Right ventricle myocardium inferior (tissue), 1 donor: Measurements from ENCODE around the gene IL17RD. TPM values are rescaled to one million over a fixed set of nuclear protein-coding genes. Genes with fewer than 3 reads are reported as not detected.

Experiments
- ATAC-seq: fragments of 200-7000 bp; cut with Tn5 transposase; one replicate; pipeline ENCODE4 v1.9.1; 2020; ENCODE audit warnings: mild to moderate bottlenecking, moderate library complexity
- DNase-seq: peaks from one replicate; pipeline ENCODE4 v3.0.0; 2021; ENCODE audit errors: missing footprints
- intact Hi-C: fragments of 100-400 bp; cut with DNase I; formaldehyde crosslinking; loops from one replicate; pipeline ENCODE4 v1.11.0; 2022
- total RNA-seq: library from RNA; stranded (reverse); fragmentation: NEBNext Ultra II Directional; extraction: Animal tissue kit (Norgen Biotek cat#: 25700); gene quantifications from one replicate; pipeline ENCODE4 v1.2.1, GENCODE V29; 2021
- donor health status: DM: no; HTN: yes; CAD: no; lungs with severe emphysema.

The IL17RD gene
- total RNA-seq, 1 donor from 2014 or later, result 6.7 TPM

- no peak for DNase-seq
- intact Hi-C loops, result loop anchor here (5.0 kb wide), 1 partner anchor 34 kb away; no protein-coding TSS in a partner anchor
- no peak for ATAC-seq
Measured at GRCh38 chr3:57160765-57161538, 4.2 kb downstream of the IL17RD start.

GRCh38 chr3:57160076-57160764 lies 4.9 kb downstream of the IL17RD start:
- intact Hi-C loops, result loop anchor here (5.0 kb wide), 1 partner anchor 33 kb away; no protein-coding TSS in a partner anchor
- ATAC-seq, result peak; percentile 59
- DNase-seq, result no peak

GRCh38 chr3:57158813-57159738 lies 6.1 kb downstream of the IL17RD start:
- intact Hi-C loops, result loop anchor here (10.0 kb wide), 1 partner anchor 474 kb away; the partner anchor contains the start of gene TASOR
- DNase-seq (no peak), ATAC-seq (no peak)

DNA sequence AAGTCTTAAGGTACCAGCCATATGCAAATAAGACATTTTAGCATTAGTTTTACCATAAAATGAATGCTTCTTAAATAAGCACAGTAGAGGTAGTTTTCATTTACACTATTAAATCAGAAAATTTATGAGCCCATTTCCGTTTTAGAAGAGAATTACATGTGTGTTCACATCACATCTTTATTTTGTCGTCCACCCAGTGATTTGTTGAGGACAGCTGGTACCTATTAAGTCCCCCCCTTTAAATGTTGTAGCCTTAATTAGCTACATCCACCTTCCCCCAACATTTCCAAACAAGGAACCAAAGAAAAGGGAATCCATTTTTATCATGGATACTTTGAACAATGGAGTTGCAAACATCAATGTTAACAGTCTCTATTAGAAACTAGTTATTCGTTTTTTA lies 6.8 kb downstream of the IL17RD start:
- DNase-seq (no peak), ATAC-seq (no peak)
- intact Hi-C loops, result loop anchor here (10.0 kb wide), 1 partner anchor 474 kb away; the partner anchor contains the start of gene TASOR

- ATAC-seq (no peak), DNase-seq (no peak)
- intact Hi-C loops, result loop anchor here (10.0 kb wide), 1 partner anchor 473 kb away; the partner anchor contains the start of gene TASOR
Measured at GRCh38 chr3:57157545-57157944, 7.6 kb downstream of the IL17RD start.

DNA sequence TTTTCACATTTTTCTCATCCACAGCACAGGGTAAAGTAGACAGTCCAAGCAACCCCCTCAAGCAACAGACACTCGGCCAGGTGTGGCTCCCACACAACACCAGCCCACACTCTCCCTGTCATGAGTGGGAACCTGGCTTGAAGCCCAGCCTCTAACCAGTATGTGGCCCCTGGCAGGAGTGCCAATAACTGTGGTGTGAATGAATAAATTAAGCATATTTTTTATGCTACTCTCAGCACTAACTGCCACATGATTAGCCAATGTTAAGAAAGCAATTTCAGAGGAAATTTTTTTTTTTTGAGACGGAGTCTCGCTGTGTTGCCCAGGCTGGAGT lies 9.9 kb downstream of the IL17RD start:
- DNase-seq (no peak), ATAC-seq (no peak)
- intact Hi-C loops, result loop anchor here (10.0 kb wide), 1 partner anchor 470 kb away; the partner anchor contains the start of gene TASOR

- intact Hi-C loops, result loop anchor here (10.0 kb wide), 1 partner anchor 470 kb away; the partner anchor contains the start of gene TASOR
- no peak for ATAC-seq
- DNase-seq, result no peak
Measured at GRCh38 chr3:57154470-57155309, 10.5 kb downstream of the IL17RD start.

GRCh38 chr3:57152151-57153143 lies 12.7 kb downstream of the IL17RD start:
- DNase-seq, result no peak
- intact Hi-C loops, result loop anchor here (10.0 kb wide), 1 partner anchor 468 kb away; the partner anchor contains the start of gene TASOR
- peak; percentile 78 for ATAC-seq

GRCh38 chr3:57151749-57152148 lies 13.4 kb downstream of the IL17RD start:
- ATAC-seq (peak; percentile 33), DNase-seq (no peak)
- intact Hi-C loops, result loop anchor here (10.0 kb wide), 1 partner anchor 467 kb away; the partner anchor contains the start of gene TASOR

GRCh38 chr3:57151021-57151449 lies 14.1 kb downstream of the IL17RD start:
- ATAC-seq, result no peak
- intact Hi-C loops, result loop anchor here (10.0 kb wide), 1 partner anchor 466 kb away; the partner anchor contains the start of gene TASOR
- DNase-seq, result no peak

DNA sequence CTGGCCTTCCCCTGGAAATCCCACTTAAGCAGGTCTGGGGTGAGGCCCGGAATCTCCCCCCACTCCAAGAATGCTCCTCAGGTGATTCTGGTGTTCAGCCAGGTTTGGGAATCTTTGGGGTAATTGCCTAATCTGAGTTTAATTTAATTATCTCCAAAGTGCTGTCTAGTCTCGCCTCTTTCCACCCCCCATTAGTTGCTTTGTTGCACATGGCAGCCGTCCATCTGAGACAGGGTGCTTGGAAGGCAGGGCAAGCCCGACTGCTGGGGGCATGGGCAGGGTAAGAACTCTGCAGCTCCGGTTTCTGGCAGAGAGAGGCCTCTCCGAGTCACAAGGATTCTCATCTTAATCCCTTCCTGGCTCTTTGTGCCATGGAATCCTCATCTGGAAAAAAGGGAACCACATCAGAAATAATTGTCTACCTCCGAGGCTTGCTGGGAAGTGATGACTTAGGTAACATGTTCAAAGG lies 15.0 kb downstream of the IL17RD start:
- ATAC-seq, result no peak
- DNase-seq, result no peak
- intact Hi-C loops, result loop anchor here (10.0 kb wide), 1 partner anchor 465 kb away; the partner anchor contains the start of gene TASOR

DNA sequence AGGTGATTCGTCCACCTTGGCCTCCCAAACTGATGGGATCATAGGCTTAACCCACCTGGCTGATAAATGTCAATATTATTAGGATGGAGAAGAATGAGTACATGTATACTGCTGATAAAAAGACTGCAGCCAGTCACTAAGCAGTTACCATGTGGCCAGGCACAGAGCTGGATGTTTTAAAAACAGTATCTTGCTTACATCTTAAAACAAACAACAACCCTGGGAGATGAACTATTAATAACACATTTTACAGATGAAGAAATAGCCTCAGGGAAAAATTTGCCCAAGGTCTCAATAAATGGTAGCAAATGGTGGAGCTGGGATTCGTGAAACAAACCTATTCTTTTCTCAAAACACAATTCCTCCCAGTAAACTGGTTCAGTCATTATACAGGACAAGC lies 18.1 kb downstream of the IL17RD start:
- no peak for DNase-seq
- no peak for ATAC-seq
- intact Hi-C loops, result no loop called here

DNA sequence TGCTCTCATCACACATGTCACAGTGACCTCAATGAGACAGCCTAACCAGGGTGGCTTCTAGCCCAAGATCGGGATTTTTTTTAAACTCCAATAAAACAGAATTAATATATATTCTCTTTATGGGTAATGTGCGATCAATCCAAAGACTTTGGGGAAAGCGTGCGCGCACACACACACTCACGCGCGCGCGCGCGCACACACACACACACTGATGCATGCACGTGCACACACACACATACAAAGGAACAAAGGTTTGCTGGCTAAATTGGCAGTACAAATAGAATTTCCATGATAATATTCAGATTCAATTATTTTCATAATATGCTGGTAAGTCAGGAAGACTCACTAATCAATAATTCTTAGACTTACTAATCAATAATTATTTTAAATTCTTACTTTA lies 19.3 kb downstream of the IL17RD start:
- intact Hi-C loops, result no loop called here
- ATAC-seq, result no peak
- no peak for DNase-seq

- ATAC-seq, result peak; percentile 86
- intact Hi-C loops, result no loop called here
- no peak for DNase-seq
Measured at GRCh38 chr3:57144952-57145351, 20.2 kb downstream of the IL17RD start.

GRCh38 chr3:57143886-57144459 lies 21.2 kb downstream of the IL17RD start:
- intact Hi-C loops, result no loop called here
- DNase-seq (no peak), ATAC-seq (peak; percentile 63)

DNA sequence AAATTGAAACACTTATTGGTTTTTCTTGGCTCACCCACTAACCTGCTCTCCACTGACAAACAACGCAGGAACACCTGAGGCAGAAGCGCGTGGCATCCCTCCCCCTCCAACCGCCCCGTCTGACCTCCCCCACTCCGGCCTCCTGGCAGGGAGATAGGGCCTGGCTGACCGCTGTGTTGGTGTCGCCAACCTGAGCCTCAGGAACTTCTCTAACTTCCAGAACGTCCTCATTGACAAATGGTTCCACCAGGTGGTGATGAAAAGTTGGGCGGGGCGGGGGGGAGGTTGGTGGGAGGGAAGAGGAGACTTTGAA lies 22.8 kb downstream of the IL17RD start:
- intact Hi-C loops, result no loop called here
- ATAC-seq, result no peak
- no peak for DNase-seq
